Cardiac fibroblast (primary cell): ENCODE results near the gene TBL2.
A peak's percentile ranks its signal among the peaks of the same experiment; 100 is the strongest.
"Not testable (repeated sequence)": the region's sequence is repeated elsewhere in the genome, so short reads cannot be mapped to it uniquely, and the experiment has no call there.

Experiments
- DNase-seq, 2 donors: peaks; one replicate each; pipeline versions ENCODE4 v3.0.0 to v3.0.0-alpha.2; 2010; ENCODE audit warnings: low read depth in 2 of 2
- H3K4me3 ChIP-seq, 2 donors: replicated peaks in 1 of 2; 1 replicate in 1 of 2; 2 replicates in 1 of 2; pipeline ENCODE4 v1.5.1; 2011; ENCODE audit warnings: low read depth in 2 of 2, low read length in 2 of 2, mild to moderate bottlenecking in 2 of 2, moderate library complexity in 1 of 2
- CTCF ChIP-seq: IDR thresholded peaks from one replicate; pipeline ENCODE4 v1.5.1; 2011; ENCODE audit warnings: low read depth, mild to moderate bottlenecking, low read length, inconsistent platforms

TBL2 gene

DNA sequence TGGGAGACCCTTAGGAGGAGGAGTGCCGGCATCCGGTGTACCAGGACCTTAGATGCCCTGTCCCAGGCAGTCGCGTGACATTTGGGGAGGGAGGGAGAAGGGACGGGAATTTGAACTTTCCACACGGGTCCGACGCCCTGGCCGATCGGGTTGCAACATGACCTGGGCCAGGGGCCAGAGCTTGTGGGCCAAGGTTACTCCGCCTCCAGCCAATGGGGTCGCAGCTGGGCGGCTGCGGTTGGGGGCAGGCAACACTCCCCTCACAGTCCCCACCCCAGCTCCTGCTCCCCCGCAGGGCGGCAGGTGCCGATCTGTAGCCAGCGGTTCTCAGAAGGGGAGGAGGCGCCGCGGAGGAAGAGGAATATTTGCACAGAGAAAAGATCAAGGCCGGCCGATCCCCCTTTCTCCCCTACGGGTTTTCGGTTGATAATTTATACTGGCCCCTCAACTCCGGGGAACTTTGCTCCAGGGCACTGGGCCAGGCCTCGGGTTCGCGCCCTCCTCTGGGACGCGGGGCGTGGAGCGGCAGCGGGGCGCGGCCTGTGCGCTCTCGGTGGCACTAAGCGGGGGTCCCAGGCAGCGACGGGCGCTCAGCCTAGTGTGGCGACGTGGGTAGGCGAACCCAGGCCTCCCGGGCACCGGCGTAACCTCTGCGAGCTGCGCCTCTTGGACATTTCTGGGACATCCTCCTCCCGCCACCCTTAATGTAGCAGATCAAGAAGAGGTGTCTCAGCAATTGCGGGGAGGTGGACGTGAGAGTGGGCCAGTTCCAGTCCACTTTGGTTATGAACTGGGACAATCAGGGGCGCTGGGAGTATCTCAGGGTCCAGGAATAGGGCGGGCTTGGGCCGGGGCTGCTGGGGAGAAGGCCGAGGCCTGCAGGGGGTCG lies 44.8 kb upstream of the TBL2 start:
- peak in 1 of 2 donors; percentile 28 for DNase-seq
- no peak for TF ChIP-seq CTCF
- no peak overlapping the region for H3K4me3 ChIP-seq

DNA sequence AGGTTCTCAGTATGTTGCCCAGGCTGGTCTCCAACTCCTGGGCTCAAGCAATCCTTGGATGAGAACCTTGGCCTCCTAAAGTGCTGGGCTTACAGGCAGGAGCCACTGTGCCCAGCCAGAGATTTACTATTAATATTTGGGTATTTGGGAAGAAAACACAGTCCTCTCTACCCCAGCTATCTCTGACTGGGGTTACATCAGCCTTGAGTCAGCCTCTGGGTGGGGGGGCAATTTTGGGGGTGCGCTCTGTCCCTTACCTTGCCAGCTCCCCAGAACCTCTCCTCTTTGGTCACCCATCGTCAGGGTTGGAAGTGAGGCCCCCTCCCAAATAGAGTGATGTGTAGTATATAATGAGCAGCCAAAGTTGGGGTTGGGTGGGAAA lies 44.1 kb upstream of the TBL2 start:
- no peak for DNase-seq
- no peak for TF ChIP-seq CTCF
- no peak overlapping the region for H3K4me3 ChIP-seq

DNA sequence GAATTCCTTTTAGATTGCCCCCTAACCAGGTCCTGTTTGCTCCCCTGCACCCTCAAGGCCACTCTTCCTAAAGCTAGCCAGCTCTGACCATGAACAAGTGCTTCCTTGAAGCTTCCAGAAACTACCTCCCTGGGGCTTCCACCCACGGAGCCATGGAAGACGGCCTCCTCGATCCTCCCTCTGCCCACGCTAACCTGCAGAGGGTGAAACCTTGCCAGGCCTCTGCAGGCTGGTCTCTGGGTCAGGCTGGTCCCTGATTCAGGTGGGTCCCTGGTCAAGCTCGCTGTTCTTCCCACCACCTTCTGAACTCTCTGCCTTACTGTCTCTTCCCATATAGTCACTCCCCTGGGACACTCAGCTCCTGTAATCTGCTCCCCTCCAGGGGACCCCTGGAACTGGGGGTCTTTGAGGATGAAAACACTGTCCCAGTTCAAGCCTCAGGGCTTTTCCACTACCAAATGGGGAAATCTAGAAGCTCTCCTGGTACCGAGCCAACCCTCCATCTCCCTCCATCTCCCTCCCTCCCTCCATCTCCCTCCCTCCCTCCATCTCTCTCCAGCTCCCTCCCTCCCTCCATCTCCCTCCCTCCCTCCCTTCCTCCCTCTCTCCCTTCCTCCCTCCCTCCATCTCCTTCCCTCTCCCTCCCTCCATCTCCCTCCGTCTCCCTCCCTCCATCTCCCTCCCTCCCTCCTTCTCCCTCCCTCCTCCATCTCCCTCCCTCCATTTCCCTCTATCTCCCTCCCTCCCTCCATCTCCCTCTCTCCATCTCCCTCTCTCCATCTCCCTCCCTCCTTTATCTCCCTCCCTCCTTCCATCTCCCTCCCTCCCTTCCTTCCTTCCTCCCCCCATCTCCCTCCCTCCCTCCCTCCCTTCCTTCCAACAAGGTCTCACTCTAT lies 43.0 kb upstream of the TBL2 start:
- DNase-seq = no peak
- H3K4me3 ChIP-seq = no peak overlapping the region
- no peak for TF ChIP-seq CTCF

- DNase-seq, H3K4me3 ChIP-seq: not testable (repeated sequence)
Observed at GRCh38 chr7:73619394-73619793, 41.0 kb upstream of the TBL2 start.

DNA sequence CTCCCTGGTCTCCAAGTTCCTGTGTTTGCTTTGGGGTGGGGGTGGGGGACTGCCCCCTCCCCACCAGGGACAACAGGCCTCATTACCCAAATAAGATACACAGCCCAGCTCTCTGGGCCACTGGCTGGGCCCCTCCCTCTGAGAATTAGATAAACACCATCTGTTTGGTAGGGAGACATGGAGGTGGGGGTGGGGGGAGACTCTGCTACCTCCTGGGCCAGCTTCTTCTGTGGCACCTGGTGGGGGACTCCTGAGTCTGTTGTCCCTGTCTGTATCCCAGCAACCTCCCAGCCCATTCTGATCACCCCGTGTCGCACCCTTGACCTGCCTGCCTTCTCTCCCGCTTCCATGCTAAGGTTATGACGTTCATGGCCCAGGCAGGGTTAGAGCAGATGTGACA lies 40.2 kb upstream of the TBL2 start:
- H3K4me3 ChIP-seq = no peak overlapping the region
- no peak for TF ChIP-seq CTCF
- DNase-seq = no peak

GRCh38 chr7:73617520-73617919 lies 39.1 kb upstream of the TBL2 start:
- DNase-seq, H3K4me3 ChIP-seq: not testable (repeated sequence)

DNA sequence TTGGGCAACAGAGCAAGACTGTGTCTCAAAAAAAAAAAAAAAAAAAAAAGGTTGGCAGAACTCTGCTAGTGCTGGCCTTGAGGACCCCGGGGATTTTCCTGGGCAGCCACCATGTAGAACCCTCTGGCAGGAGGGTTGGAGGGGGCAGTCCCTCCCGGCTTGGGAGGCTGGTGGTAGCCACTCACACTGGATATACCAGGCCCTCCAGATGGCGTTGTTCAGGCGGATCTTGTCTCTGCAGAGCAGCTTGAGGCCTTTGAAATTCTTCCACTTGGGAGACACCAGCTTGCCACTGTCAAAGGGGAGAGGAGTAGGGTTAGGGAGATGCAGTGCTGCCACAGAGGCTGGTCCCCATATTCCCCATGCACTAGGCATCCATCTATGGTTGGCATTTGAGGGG lies 37.5 kb upstream of the TBL2 start:
- no peak for TF ChIP-seq CTCF
- H3K4me3 ChIP-seq = no peak overlapping the region
- DNase-seq = peak in 1 of 2 donors; percentile 32

DNA sequence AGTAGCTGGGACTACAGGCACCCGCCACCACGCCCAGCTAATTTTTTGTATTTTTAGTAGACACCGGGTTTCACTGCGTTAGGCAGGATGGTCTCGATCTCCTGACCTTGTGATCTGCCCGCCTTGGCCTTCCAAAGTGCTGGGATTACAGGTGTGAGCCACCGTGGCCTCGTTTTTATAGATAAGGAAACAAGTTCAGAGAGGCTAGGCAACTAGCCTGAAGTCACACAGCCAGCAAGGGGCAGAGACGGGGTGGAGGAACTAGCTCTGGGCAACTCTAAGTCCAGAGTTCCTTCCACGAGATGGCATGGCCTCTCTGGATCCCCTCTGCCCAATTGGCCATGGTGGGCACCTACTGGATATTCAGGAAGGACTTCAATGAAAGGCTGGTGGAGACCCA lies 36.6 kb upstream of the TBL2 start:
- DNase-seq, H3K4me3 ChIP-seq: not testable (repeated sequence)
